Activated naive CD8-positive, alpha-beta T cell treated with anti-CD3 and anti-CD28 coated beads for 36 hours (primary cell): ENCODE measurements around the gene GGNBP2. TPM values are rescaled to one million over a fixed set of nuclear protein-coding genes. Genes with fewer than 3 reads are reported as not detected.
"Not testable (repeated sequence)": the region's sequence is repeated elsewhere in the genome, so short reads cannot be mapped to it uniquely, and the experiment has no call there.

Experiments
- DNase-seq: peaks from one replicate; pipeline ENCODE4 v3.0.0; 2021
- H3K27ac Mint-ChIP-seq: one replicate; pipeline ENCODE4 v1.8.0; 2022; ENCODE audit warnings: mild to moderate bottlenecking, moderate library complexity, mixed read lengths
- H3K27me3 Mint-ChIP-seq: one replicate; pipeline ENCODE4 v1.8.0; 2022; ENCODE audit warnings: mild to moderate bottlenecking, mixed read lengths
- H3K36me3 Mint-ChIP-seq: one replicate; pipeline ENCODE4 v1.8.0; 2021; ENCODE audit warnings: mild to moderate bottlenecking, mixed read lengths
- H3K4me1 Mint-ChIP-seq: one replicate; pipeline ENCODE4 v1.8.0; 2021; ENCODE audit warnings: mixed read lengths
- H3K4me3 Mint-ChIP-seq: one replicate; pipeline ENCODE4 v1.8.0; 2022; ENCODE audit warnings: mild to moderate bottlenecking, moderate library complexity, mixed read lengths
- H3K9me3 Mint-ChIP-seq: one replicate; pipeline ENCODE4 v1.8.0; 2022; ENCODE audit warnings: mixed read lengths
- total RNA-seq, 2 experiments: library from RNA; stranded (reverse); gene quantifications; one replicate each; pipeline ENCODE4 v1.2.3, GENCODE V29; 2021

GGNBP2 gene
- total RNA-seq, 2 experiments from 2014 or later, result 72.8 to 74.6 TPM

DNA sequence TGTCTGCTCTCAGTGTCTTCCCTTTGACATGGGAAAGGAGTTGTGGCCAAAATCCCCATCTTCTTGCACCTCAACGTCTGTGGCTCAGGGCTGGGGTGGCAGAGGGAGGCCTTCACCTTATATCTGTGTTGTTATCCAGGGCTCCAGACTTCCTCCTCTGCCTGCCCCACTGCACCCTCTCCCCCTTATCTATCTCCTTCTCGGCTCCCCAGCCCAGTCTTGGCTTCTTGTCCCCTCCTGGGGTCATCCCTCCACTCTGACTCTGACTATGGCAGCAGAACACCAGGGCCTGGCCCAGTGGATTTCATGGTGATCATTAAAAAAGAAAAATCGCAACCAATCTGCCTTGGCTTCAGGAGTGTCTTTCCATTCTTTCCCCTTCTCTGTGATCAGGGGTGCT, 55.7 kb downstream of the GGNBP2 start:
- Mint-ChIP-seq H3K4me1 (peaks cover 24% of the 10 kb centered on the region), H3K9me3 (no peaks in the 10 kb centered on the region), H3K36me3 (peaks cover 24% of the 10 kb centered on the region), H3K27me3 (no peaks in the 10 kb centered on the region), H3K27ac (peak overlapping the region; percentile 91), H3K4me3 (peak overlapping the region; percentile 91)
- no peak for DNase-seq

DNA sequence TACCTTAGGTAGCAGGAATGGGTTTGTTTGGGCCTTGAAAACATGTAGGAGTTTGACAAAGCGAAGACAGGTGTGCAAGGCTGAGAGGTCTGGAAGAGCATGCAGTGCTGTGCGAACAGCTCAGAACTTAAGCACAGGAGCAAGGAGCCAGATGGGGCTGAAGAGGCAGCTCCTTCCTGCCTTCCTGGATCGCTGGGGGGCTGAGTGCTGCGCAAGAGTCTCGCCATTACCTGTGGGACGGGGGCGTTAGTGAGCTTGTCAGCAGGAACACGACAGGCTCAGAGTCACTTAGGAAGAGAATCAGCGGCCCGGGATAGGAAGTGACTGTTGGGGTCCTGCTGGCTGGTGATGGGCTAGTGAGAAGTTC, 56.2 kb downstream of the GGNBP2 start:
- Mint-ChIP-seq H3K27ac (peak overlapping the region; percentile 91), H3K4me1 (peaks cover 28% of the 10 kb centered on the region), H3K4me3 (peak overlapping the region; percentile 91), H3K9me3 (no peaks in the 10 kb centered on the region), H3K27me3 (no peaks in the 10 kb centered on the region), H3K36me3 (peaks cover 29% of the 10 kb centered on the region)
- DNase-seq, result peak; percentile 35

DNA sequence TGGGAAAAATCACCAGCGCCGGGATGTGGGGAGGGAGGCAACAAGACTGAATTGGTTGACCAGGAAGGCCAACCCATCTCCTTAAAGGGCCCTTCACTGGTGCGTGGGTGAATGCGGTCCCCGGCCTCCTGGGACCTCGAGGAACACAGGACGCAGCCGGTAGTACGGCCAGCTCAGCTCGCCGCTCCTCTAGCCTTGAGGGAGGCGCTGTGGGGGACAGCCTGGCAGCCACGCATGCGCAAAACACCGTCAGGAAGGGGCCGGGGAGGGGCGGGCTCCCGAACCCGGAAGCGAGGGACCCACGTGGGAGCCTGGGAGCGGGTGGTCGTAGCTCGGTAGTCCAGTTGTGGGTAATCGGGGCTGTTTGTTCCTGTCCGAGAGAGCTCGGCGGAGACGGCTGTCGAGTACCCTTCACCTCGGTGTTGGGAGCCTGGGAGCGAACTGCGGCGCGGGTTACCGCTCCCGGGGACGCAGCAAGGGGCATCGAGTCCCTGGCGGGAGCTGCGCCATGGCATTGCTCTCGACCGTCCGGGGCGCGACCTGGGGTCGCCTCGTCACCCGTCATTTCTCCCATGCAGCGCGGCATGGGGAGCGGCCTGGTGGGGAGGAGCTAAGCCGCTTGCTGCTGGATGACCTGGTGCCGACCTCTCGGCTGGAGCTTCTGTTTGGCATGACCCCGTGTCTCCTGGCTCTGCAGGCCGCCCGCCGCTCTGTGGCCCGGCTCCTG, 56.7 kb downstream of the GGNBP2 start, which contains the start of gene MRM1:
Gene MRM1 (plus strand): TSS at position 281 of the 727 bp plus-strand sequence. CDS start 228 bp downstream, at position 509.
- peak within 1 kb of the TSS; percentile 91 for H3K4me3 Mint-ChIP-seq
- no peaks in the 10 kb centered on the region for H3K9me3 Mint-ChIP-seq
- peaks cover 29% of the 10 kb centered on the region for H3K36me3 Mint-ChIP-seq
- H3K27me3 Mint-ChIP-seq, result no peaks in the 10 kb centered on the region
- DNase-seq, result peak; percentile 90
- peak within 1 kb of the TSS; percentile 91 for H3K27ac Mint-ChIP-seq
- H3K4me1 Mint-ChIP-seq, result peaks cover 31% of the 10 kb centered on the region

DNA sequence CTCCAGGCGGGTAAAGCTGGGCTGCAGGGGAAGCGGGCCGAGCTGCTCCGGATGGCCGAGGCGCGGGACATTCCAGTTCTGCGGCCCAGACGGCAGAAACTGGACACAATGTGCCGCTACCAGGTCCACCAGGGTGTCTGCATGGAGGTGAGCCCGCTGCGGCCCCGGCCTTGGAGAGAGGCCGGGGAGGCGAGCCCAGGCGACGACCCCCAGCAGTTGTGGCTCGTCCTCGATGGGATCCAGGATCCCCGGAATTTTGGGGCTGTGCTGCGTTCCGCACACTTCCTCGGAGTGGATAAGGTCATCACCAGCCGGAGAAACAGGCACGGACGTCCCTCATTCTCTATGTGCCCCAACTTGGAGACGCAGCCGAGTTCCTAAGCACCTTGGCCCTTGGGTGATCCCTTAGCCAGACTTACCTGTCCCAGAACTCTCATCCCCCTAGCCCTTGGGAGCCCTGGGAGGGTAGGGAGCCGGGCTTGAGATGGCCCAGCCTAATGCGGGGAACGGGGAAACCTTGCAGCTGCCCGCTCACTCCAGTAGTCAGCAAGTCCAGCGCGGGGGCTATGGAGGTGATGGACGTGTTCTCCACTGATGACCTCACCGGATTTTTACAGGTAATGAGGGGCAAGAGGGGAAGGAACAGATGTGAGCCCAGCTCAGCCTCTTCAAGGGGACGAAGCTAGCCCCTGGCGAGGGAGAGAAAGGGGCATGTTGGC, 57.5 kb downstream of the GGNBP2 start:
- H3K4me3 Mint-ChIP-seq, result peak overlapping the region; percentile 91
- no peaks in the 10 kb centered on the region for H3K9me3 Mint-ChIP-seq
- peaks cover 31% of the 10 kb centered on the region for H3K4me1 Mint-ChIP-seq
- H3K36me3 Mint-ChIP-seq, result peaks cover 29% of the 10 kb centered on the region
- H3K27me3 Mint-ChIP-seq, result no peaks in the 10 kb centered on the region
- peak overlapping the region; percentile 91 for H3K27ac Mint-ChIP-seq
- DNase-seq, result peak; percentile 11

DNA sequence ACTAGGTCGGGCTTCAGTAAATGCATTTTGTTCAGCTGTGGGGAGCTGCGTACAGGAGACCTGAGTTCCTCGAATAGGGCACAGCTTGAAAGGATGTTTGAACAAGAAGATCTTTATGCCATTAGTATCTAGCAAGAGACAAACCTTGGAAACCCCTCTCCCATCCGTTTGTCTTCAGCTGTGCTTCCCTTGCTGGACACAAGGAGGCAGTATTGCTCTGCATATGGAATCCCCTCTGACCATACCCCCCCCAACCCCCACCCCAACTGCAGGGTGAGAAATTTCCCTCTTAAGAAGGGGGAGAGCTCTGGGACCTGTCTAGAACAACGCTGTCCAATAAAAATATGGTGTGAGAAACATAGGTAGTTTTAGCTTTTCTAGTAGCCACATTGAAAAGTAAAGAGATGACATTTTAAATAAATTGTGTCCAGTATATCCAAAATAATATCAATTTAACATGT, 58.2 kb downstream of the GGNBP2 start:
- peak; percentile 56 for DNase-seq
- Mint-ChIP-seq H3K4me1 (peaks cover 35% of the 10 kb centered on the region), H3K36me3 (peaks cover 29% of the 10 kb centered on the region), H3K27me3 (no peaks in the 10 kb centered on the region), H3K27ac (peak overlapping the region; percentile 91), H3K9me3 (no peaks in the 10 kb centered on the region), H3K4me3 (peak overlapping the region; percentile 91)

DNA sequence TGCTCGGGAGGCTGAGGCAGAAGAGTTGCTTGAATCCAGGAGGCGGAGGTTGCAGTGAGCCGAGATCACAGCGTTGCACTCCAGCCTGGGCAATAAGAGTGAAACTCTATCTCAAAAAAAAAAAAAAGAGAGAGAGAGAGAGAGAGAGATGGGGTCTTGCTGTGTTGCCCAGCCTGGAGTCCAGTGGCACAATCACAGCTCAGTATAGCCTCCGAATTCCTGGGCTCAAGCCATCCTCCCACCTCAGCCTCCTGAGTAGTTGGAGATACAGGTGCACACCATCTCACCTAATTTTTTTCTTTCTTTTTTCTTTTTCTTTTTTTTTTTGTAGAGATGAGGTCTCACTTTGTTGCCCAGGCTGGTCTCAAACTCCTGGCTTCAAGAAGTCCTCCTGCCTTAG, 60.3 kb downstream of the GGNBP2 start:
- not testable (repeated sequence) for H3K9me3 Mint-ChIP-seq, H3K27me3 Mint-ChIP-seq, H3K27ac Mint-ChIP-seq, DNase-seq
- Mint-ChIP-seq H3K4me1 (peaks cover 43% of the 10 kb centered on the region), H3K36me3 (peaks cover 37% of the 10 kb centered on the region), H3K4me3 (peak overlapping the region; percentile 45)

DNA sequence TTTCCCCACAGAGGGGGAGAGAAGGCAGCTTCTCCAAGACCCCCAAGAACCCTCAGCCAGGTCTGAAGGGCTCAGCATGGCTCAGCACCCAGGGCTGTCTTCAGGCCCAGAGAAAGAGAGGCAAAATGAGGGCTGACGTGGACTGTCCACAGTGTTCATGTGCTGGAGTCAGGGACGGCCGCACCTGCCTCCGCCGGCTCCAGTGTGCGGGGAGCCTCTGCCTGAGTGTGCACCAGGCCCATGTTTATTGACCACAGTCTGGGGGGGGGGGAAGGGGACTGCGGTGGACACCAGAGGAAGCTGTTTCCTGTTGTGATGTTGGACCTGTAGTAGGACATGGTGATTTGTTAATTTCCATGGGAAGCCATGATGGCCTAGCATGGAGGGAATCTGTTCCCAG, 63.6 kb downstream of the GGNBP2 start:
- Mint-ChIP-seq H3K27me3 (no peaks in the 10 kb centered on the region), H3K4me3 (no peak overlapping the region), H3K4me1 (peaks cover 38% of the 10 kb centered on the region), H3K9me3 (no peaks in the 10 kb centered on the region), H3K36me3 (peaks cover 34% of the 10 kb centered on the region), H3K27ac (no peak overlapping the region)
- DNase-seq, result no peak

DNA sequence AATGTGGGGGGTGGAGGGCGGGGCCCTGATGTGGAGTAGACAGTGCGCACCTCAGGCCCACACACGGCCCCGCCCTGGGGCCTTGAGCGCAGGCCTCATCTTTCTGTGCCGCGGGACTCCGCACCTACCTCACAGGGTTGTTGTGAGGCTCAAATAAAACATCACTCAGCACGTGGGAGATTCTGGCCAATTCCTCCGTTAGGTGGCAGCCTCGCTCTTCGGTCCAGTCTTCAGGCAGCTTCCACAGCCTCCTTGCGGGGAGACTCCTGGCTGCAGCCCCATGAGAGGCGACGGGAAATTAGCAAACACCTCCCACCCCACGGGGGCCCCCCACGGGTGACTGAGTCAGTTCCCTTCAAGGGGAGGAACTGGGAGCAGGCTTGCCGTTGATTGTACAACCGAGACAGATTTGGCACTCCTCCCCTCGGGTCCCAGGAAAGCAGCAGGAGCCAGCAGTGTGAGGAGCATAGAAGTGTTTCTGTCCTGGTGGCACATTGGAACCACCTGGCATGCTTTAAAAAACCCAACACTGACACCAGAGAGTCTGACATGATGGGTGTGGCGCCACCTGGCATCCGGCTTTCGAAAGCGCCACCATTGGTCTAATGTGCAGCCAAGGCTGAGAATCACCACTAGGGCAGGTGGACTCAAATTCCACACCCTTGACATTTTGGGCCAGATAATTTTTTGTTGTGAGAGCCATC, 64.2 kb downstream of the GGNBP2 start:
- peaks cover 30% of the 10 kb centered on the region for H3K36me3 Mint-ChIP-seq
- no peak overlapping the region for H3K4me3 Mint-ChIP-seq
- DNase-seq, result no peak
- H3K27ac Mint-ChIP-seq, result no peak overlapping the region
- no peaks in the 10 kb centered on the region for H3K9me3 Mint-ChIP-seq
- H3K4me1 Mint-ChIP-seq, result peaks cover 35% of the 10 kb centered on the region
- no peaks in the 10 kb centered on the region for H3K27me3 Mint-ChIP-seq

DNA sequence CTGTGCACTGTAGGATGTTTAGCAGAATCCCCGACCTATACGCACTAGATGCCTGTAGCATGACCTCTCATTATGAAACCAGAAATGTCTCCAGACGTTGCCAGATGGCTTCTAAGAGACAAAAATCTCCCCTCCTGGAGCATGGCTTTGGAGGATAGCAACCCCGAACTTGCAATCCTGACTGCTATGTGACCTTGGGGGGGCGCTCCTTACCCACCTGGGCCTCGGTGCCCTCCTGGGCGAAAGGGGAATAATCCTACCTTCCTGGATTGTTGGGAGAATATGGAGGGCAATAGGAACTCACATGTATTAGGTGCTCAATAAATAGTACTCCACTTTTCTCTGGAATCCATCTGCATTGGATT, 64.8 kb downstream of the GGNBP2 start:
- Mint-ChIP-seq H3K36me3 (peaks cover 25% of the 10 kb centered on the region), H3K4me1 (peaks cover 30% of the 10 kb centered on the region), H3K27me3 (no peaks in the 10 kb centered on the region), H3K9me3 (no peaks in the 10 kb centered on the region), H3K4me3 (no peak overlapping the region), H3K27ac (no peak overlapping the region)
- DNase-seq, result no peak

DNA sequence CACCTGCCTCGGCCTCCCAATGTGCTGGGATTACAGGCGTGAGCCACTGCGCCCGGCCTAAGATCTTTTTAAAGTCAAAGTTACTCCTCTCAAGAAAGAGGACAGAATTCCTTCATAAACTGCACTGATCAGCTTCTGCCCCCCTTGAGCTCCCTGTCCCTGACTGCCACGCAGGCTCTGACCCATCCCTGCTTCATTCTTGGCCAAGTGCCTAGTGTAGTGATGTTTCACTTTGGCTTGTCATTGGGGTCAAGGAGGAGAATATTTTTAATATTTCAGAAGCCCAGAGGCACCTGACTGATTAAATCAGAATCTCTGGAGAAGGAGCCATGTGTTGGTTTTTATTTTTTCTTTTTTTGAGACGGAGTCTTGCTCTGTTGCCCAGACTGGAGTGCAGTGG, 65.8 kb downstream of the GGNBP2 start:
- H3K36me3 Mint-ChIP-seq, result peaks cover 16% of the 10 kb centered on the region
- no peaks in the 10 kb centered on the region for H3K9me3 Mint-ChIP-seq
- DNase-seq, result no peak
- no peaks in the 10 kb centered on the region for H3K27me3 Mint-ChIP-seq
- peaks cover 22% of the 10 kb centered on the region for H3K4me1 Mint-ChIP-seq
- no peak overlapping the region for H3K4me3 Mint-ChIP-seq
- H3K27ac Mint-ChIP-seq, result no peak overlapping the region

DNA sequence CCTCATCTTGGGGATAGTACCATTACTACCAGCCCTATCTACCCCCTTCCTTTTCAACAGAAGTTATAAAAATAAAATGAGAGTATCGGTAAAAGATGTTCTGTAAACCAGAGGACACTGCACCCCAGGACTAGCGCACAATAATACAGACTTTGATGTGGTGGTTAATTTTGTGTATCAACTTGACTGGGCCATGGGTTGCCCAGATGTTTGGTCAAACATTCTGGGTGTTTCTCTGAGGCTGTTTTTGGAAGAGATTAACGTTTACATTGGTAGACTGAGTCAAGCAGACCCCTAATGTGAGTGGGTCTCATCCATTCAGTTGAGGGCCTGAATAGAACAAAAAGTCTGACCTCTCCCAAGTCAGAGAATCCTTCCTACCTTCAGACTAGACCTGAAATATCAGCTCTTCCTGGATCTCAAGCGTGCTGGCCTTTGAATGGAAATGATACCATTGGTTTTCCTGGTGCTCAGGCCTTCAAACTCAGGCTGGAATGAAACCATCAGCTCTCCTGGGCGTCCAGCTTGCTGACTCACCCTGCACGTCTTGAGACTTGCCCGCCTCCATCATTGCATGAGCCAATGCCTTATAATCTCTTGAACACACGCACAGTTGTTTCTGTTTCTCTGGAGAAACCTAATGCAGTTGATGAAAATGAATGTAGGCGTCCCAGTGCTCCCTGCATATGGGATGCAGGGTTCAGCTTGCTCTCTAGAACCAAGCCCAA, 66.8 kb downstream of the GGNBP2 start:
- Mint-ChIP-seq H3K9me3 (no peaks in the 10 kb centered on the region), H3K4me3 (no peak overlapping the region), H3K27ac (no peak overlapping the region), H3K4me1 (peaks cover 14% of the 10 kb centered on the region), H3K27me3 (no peaks in the 10 kb centered on the region), H3K36me3 (peaks cover 11% of the 10 kb centered on the region)
- DNase-seq, result no peak

DNA sequence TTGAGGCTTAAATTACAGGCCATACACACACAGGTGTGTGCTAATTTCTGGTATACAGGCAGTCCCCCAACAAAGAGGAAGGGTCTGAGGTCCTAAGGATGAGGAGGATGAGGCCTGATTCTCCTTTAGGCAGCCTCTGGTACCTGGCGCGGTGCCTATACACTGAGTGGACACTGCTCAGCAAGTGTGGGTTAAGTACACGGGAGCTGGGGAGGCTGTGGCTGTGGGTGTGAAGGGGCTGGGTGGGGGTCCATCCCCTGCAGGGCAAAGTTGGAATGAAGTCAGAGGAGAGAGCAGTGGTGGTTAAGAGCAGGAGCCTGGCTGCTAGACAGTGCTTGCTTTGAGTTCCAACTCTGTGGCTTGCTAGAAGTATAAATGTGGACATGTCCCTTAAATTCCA, 67.6 kb downstream of the GGNBP2 start:
- Mint-ChIP-seq H3K27ac (no peak overlapping the region), H3K27me3 (no peaks in the 10 kb centered on the region), H3K9me3 (no peaks in the 10 kb centered on the region), H3K36me3 (peaks cover 11% of the 10 kb centered on the region), H3K4me3 (no peak overlapping the region), H3K4me1 (peaks cover 14% of the 10 kb centered on the region)
- no peak for DNase-seq

DNA sequence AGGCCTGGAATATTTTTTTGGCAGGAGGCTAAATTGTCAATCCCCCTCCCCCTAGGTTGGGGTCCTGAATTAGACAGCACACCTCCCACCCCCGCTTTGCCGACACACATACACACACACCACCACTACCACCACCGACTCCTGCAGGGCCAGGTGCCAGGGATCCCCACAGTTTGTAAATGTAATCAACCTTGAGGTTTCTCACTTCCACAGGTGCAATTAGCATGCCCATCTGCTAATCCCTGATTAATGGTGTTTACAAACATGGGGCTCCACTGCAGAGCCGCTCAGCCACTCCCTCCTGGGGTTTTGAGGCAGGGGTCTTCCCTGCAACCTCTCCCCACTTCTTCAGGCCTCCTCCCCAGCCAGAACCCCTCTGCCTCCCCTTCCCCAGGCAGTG, 68.4 kb downstream of the GGNBP2 start:
- peaks cover 8% of the 10 kb centered on the region for H3K4me1 Mint-ChIP-seq
- no peak overlapping the region for H3K27ac Mint-ChIP-seq
- no peak overlapping the region for H3K4me3 Mint-ChIP-seq
- DNase-seq, result no peak
- H3K9me3 Mint-ChIP-seq, result no peaks in the 10 kb centered on the region
- peaks cover 10% of the 10 kb centered on the region for H3K36me3 Mint-ChIP-seq
- H3K27me3 Mint-ChIP-seq, result no peaks in the 10 kb centered on the region

DNA sequence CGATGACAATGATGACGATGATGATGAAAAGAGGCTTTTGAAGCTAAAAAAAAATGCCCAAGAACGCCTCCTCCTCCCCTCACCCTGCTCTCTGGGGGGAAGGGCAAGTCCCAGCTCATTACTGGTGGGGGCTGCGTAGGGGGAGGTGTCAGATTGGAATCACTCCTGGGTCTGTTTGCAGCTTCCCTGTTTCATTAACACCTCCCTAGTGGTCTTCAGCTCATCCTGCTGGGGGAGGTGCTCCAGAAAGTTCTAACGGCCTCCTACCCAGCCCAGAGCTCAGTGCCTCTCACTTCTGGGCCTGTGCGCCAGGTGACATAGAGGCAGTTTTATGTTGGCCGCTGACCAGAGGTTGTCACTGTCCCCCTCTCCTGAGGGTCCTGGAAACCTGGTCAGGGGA, 69.4 kb downstream of the GGNBP2 start:
- no peak for DNase-seq
- Mint-ChIP-seq H3K9me3 (no peaks in the 10 kb centered on the region), H3K4me1 (peaks cover 2% of the 10 kb centered on the region), H3K27me3 (no peaks in the 10 kb centered on the region), H3K36me3 (peaks cover 2% of the 10 kb centered on the region), H3K27ac (no peak overlapping the region), H3K4me3 (no peak overlapping the region)

DNA sequence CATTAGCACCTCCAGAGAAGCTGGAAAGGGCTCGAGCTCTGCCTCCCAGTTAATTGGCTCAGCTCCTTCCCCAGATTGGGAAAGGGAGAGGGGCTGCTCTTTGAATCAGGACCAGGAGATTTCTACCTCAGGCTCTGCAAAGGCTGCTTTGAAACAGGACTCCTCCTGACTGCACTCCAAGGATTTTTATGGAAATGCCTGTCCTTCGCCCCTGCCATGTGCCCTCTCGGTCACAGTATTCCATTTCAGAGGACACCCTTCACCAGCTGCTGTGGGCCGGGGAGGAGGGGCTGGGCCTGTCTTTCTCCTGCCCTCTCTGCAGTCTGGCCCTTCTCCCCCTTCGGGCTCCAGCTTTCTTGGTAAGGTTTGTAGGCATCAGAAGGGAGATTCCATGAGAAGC, 70.2 kb downstream of the GGNBP2 start:
- DNase-seq, result no peak
- H3K9me3 Mint-ChIP-seq, result no peaks in the 10 kb centered on the region
- peaks cover 2% of the 10 kb centered on the region for H3K36me3 Mint-ChIP-seq
- peaks cover 2% of the 10 kb centered on the region for H3K4me1 Mint-ChIP-seq
- H3K27me3 Mint-ChIP-seq, result no peaks in the 10 kb centered on the region
- no peak overlapping the region for H3K27ac Mint-ChIP-seq
- H3K4me3 Mint-ChIP-seq, result no peak overlapping the region
